K562 (cell line): ENCODE data around the gene GRK1. TPM values are rescaled to one million over a fixed set of nuclear protein-coding genes. Genes with fewer than 3 reads are reported as not detected.

Experiments
- ATAC-seq: fragments of 200-7000 bp; cut with Tn5 transposase; 3 replicates; pipeline ENCODE4 v1.9.1; 2020; ENCODE audit warnings: moderate library complexity
- BruUV-seq: library from RNA; stranded (reverse); fragments of 400-500 nt; replicated peaks from 2 replicates; lab custom pipeline; 2021; lab: Mats Ljungman, UMichigan
- CTCF ChIA-PET: fragments of 300-600 bp; formaldehyde crosslinking; extraction: SDS; loops from one replicate; lab custom pipeline; 2021; ENCODE audit warnings: low intra/inter-chr PET ratio; lab: Yijun Ruan, JAX
- POLR2A ChIA-PET: fragments of 300-600, 350-650 bp; sonication (Branson Sonifier 250); formaldehyde crosslinking; extraction: SDS; loops from one replicate; lab custom pipeline; 2021; ENCODE audit warnings: antibody characterized with exemption, inconsistent platforms; lab: Yijun Ruan, JAX
- DNase-seq, 4 experiments: peaks; one replicate each; pipeline versions ENCODE4 v3.0.0 to v3.0.0-alpha.2; 2011 to 2018; ENCODE audit warnings: low spot score in 3 of 4, mixed read lengths in 3 of 4; ENCODE audit errors: extremely low read depth in 1 of 4
- FAIRE-seq: peaks from 2 replicates; lab custom pipeline; 2011; peaks lifted over from hg19 to GRCh38; lab: Jason Lieb, UNC
- H2AFZ ChIP-seq: 2 replicates; pipeline ENCODE4 v1.6.0; 2011; ENCODE audit warnings: low read depth, low read length, control low read depth, inconsistent platforms
- H3K27ac ChIP-seq: fragments of 200-600 bp; 3 replicates; pipeline ENCODE4 v1.8.0; 2011; ENCODE audit warnings: low read depth, mild to moderate bottlenecking, control low read depth, inconsistent platforms, low read length, moderate library complexity, mixed read lengths; ENCODE audit errors: extremely low read depth
- H3K27me3 ChIP-seq, 2 experiments: fragments of 300-600 bp in 1 of 2; 2 replicates in 1 of 2; 3 replicates in 1 of 2; pipeline versions ENCODE4 v1.6.0 to v1.8.0; 2011; ENCODE audit warnings: inconsistent platforms in 2 of 2, low read length in 2 of 2, mild to moderate bottlenecking in 1 of 2, mixed read lengths in 1 of 2, moderate library complexity in 1 of 2; ENCODE audit not compliant: control insufficient read depth in 2 of 2, insufficient read depth in 2 of 2
- H3K36me3 ChIP-seq: fragments of 300-600 bp; 3 replicates; pipeline ENCODE4 v1.8.0; 2011; ENCODE audit warnings: mild to moderate bottlenecking, low read length, inconsistent platforms; ENCODE audit not compliant: control insufficient read depth, insufficient read depth
- H3K4me1 ChIP-seq, 2 experiments: fragments of 200-600 bp in 1 of 2; replicated peaks in 1 of 2; 2 replicates in 1 of 2; 3 replicates in 1 of 2; pipeline versions ENCODE4 v1.5.1 to v1.8.0; 2011; ENCODE audit warnings: inconsistent platforms in 2 of 2, low read length in 2 of 2, mild to moderate bottlenecking in 1 of 2, mixed read lengths in 1 of 2, moderate library complexity in 1 of 2; ENCODE audit not compliant: control insufficient read depth in 2 of 2, insufficient read depth in 2 of 2
- H3K4me2 ChIP-seq: 2 replicates; pipeline ENCODE4 v1.6.1; 2011; ENCODE audit warnings: low read length, control low read depth, inconsistent platforms, mixed read lengths; ENCODE audit not compliant: insufficient read depth
- H3K4me3 ChIP-seq: fragments of 200-600 bp; sonication (generic), shearing (Covaris generic); 2 replicates; pipeline ENCODE4 v1.5.1; 2016; ENCODE audit warnings: control low read depth, inconsistent platforms
- H3K79me2 ChIP-seq: fragments of 200-600 bp; 3 replicates; pipeline ENCODE4 v1.8.0; 2011; ENCODE audit warnings: low read length, inconsistent platforms; ENCODE audit not compliant: control insufficient read depth, insufficient read depth
- H3K9ac ChIP-seq, 2 experiments: 2 replicates each; pipeline versions ENCODE4 v1.6.0 to v1.6.1; 2011; ENCODE audit warnings: low read depth in 2 of 2, low read length in 2 of 2, control low read depth in 1 of 2, inconsistent platforms in 1 of 2, mild to moderate bottlenecking in 1 of 2, mixed read lengths in 1 of 2; ENCODE audit not compliant: insufficient read depth in 1 of 2
- H3K9me1 ChIP-seq: one replicate; pipeline ENCODE4 v1.6.0; 2011; ENCODE audit warnings: inconsistent platforms, mild to moderate bottlenecking, low read length, moderate library complexity; ENCODE audit not compliant: control insufficient read depth, insufficient read depth
- H3K9me3 ChIP-seq: replicated peaks from 2 replicates; pipeline ENCODE4 v1.5.1; 2011; ENCODE audit warnings: low read depth, low read length, inconsistent platforms; ENCODE audit not compliant: control insufficient read depth, insufficient read depth
- H4K20me1 ChIP-seq: replicated peaks from 2 replicates; pipeline ENCODE4 v1.6.1; 2011; ENCODE audit warnings: low read length, inconsistent platforms, mixed read lengths; ENCODE audit not compliant: control insufficient read depth, insufficient read depth
- CEBPG ChIP-seq, 3 experiments: fragments of 200-800 bp in 1 of 3; sonication (Bioruptor generic) in 1 of 3; sonication (generic) in 1 of 3; formaldehyde crosslinking in 1 of 3; IDR thresholded peaks in 2 of 3; conservative IDR thresholded peaks in 1 of 3; 2 replicates each; pipeline versions ENCODE4 v1.6.1 to v1.8.0; 2016 to 2022; ENCODE audit warnings: missing compliant biosample characterization in 2 of 3, missing genetic modification characterization in 2 of 3, mild to moderate bottlenecking in 1 of 3, missing genetic modification reagents in 1 of 3
- HBP1 ChIP-seq: fragments of 450-650 bp; formaldehyde crosslinking; IDR thresholded peaks from 2 replicates; pipeline ENCODE4 v1.4.0; 2022; ENCODE audit warnings: missing genetic modification characterization
- SMAD2 ChIP-seq: fragments of 150-350 bp; IDR thresholded peaks from 2 replicates; pipeline ENCODE4 v1.6.1; 2014; ENCODE audit warnings: low read depth, mild to moderate bottlenecking, low read length
- SMARCC2 ChIP-seq: fragments of 450-650 bp; IDR thresholded peaks from 2 replicates; pipeline ENCODE4 v1.6.1; 2017; ENCODE audit warnings: antibody characterized with exemption, moderate library complexity, mild to moderate bottlenecking, low read depth
- WGBS: fragments of 100-300 bp; shearing (Covaris generic); methylation state at CpG from one replicate; pipeline ENCODE4 v1.1.6; 2016; ENCODE audit warnings: low coverage, mixed read lengths; ENCODE audit not compliant: insufficient coverage; ENCODE audit errors: missing lambda C conversion rate; 5-methylcytosine and 5-hydroxymethylcytosine counted together
- in situ Hi-C: fragments of 300-500 bp; cut with MboI; formaldehyde crosslinking; loops from 4 replicates; pipeline ENCODE4 v1.15.0; 2018; ENCODE audit warnings: inconsistent platforms, mixed read lengths
- intact Hi-C: fragments of 100-400 bp; cut with micrococcal nuclease; formaldehyde crosslinking; loops from 2 replicates; pipeline ENCODE4 v1.14.2; 2022
- polyA plus RNA-seq, 8 experiments: library from polyadenylated mRNA; depleted of rRNA in 4 of 8; stranded (reverse) in 5 of 8; unstranded in 3 of 8; fragments of >200 nt; fragmentation: Nextera tagmentation in 2 of 8; fragmentation: Illumina TruSeq in 1 of 8; extraction: Ambion mirVana in 2 of 8; extraction: Trizol in 1 of 8; gene quantifications; 2 replicates each; pipeline versions ENCODE4 v1.2.1 to v1.2.3, GENCODE V29; 2011 to 2014; ENCODE audit warnings: inconsistent platforms in 1 of 8, missing spikeins in 1 of 8
- total RNA-seq, 7 experiments: library from RNA; depleted of rRNA in 6 of 7; stranded (reverse); fragments of >200 nt in 6 of 7; fragmentation: Illumina TruSeq in 2 of 7; extraction: Trizol in 2 of 7; gene quantifications; 2 replicates each; pipeline versions ENCODE4 v1.2.1 to v1.2.3, GENCODE V29; 2011 to 2021; ENCODE audit warnings: low replicate concordance in 1 of 7

GRK1 gene
- total and polyA plus RNA-seq, 9 of the 15 experiments (the other 6 are each of a cell fraction or from before 2014, with no cell fraction given), result 0.09 TPM; not detected in 8

- Histone ChIP-seq H3K27me3 (peaks cover 10 to 44% of the 10 kb centered on the region in 2 experiments; a peak in 4 of 5 replicates), H3K4me1 (peaks cover 0 to 9% of the 10 kb centered on the region in 2 experiments; a peak in 2 of 5 replicates), H3K79me2 (no peaks in the 10 kb centered on the region), H3K4me2 (no peak overlapping the region), H4K20me1 (no peaks in the 10 kb centered on the region), H3K36me3 (no peaks in the 10 kb centered on the region), H3K27ac (no peak overlapping the region), H3K9ac (no peak overlapping the region), H3K9me1 (no peaks in the 10 kb centered on the region), H3K9me3 (no peaks in the 10 kb centered on the region), H2AFZ (no peak overlapping the region), H3K4me3 (no peak overlapping the region)
- FAIRE-seq (no peak), ATAC-seq (no peak), DNase-seq (no peak)
- ChIA-PET CTCF (no interaction called here), POLR2A (interaction anchor here (0.9 kb wide), 1 partner anchor 18 kb away, joined by 3 read pairs; no protein-coding TSS in a partner anchor)
- intact Hi-C loops (no loop called here), in situ Hi-C loops (loop anchor here (10.0 kb wide), 1 partner anchor 63 kb away; no protein-coding TSS in a partner anchor)
- WGBS, result 0% methylated on average over 2 of the region's 2 CpGs
- BruUV-seq, result no TSS peak
- TF ChIP-seq HBP1 (CRISPR knock-in tag), result no peak
- no peak for TF ChIP-seq SMARCC2
- no peak for TF ChIP-seq SMAD2
- TF ChIP-seq CEBPG (CRISPR knock-in tag; IDR thresholded peaks at IDR 0.05), result no peak
- peak in 1 of 2 experiments; percentile 40; a peak in 2 of 4 replicates for TF ChIP-seq CEBPG (tag; conservative IDR thresholded peaks at IDR 0.05 in 1 of 2, IDR thresholded peaks at IDR 0.05 in 1 of 2)
Measured at GRCh38 chr13:113661509-113661908, 5.5 kb upstream of the GRK1 start.
